ENCODE results near the gene MS4A14.
"Not testable (repeated sequence)": the region's sequence is repeated elsewhere in the genome, so short reads cannot be mapped to it uniquely, and the experiment has no call there.

MS4A14 gene

GRCh38 chr11:60396382-60396781 is at the start of gene MS4A14:
MS4A14 (plus strand) TSS chr11:60396459; CDS start chr11:60396579, 120 bp downstream.
- DNase-seq, result peak; percentile 88

GRCh38 chr11:60347084-60347797 is 49.0 kb upstream of the MS4A14 start:
- DNase-seq, result no peak

- peak; percentile 4 for DNase-seq
Observed at GRCh38 chr11:60348116-60348515, 48.1 kb upstream of the MS4A14 start.

GRCh38 chr11:60349990-60350389 is 46.3 kb upstream of the MS4A14 start:
- DNase-seq, result peak; percentile 66

GRCh38 chr11:60357771-60358170 is 38.5 kb upstream of the MS4A14 start:
- DNase-seq, result peak; percentile 66

GRCh38 chr11:60360621-60361020 is 35.6 kb upstream of the MS4A14 start:
- no peak for DNase-seq

GRCh38 chr11:60362241-60362640 is 34.0 kb upstream of the MS4A14 start:
- DNase-seq, result peak; percentile 49

GRCh38 chr11:60363542-60364470 is 32.5 kb upstream of the MS4A14 start:
- peak; percentile 93 for DNase-seq

GRCh38 chr11:60366262-60366904 is 29.9 kb upstream of the MS4A14 start:
- not testable (repeated sequence) for DNase-seq

GRCh38 chr11:60367009-60367408 is 29.2 kb upstream of the MS4A14 start:
- peak; percentile 98 for DNase-seq

- DNase-seq, result no peak
Observed at GRCh38 chr11:60367896-60368295, 28.4 kb upstream of the MS4A14 start.

GRCh38 chr11:60370252-60370810 is 25.9 kb upstream of the MS4A14 start:
- no peak for DNase-seq

GRCh38 chr11:60370811-60371298 is 25.4 kb upstream of the MS4A14 start:
- peak; percentile 43 for DNase-seq

GRCh38 chr11:60371386-60371785 is 24.9 kb upstream of the MS4A14 start:
- peak; percentile 69 for DNase-seq

GRCh38 chr11:60371854-60372253 is 24.4 kb upstream of the MS4A14 start:
- DNase-seq, result no peak

GRCh38 chr11:60372767-60373166 is 23.5 kb upstream of the MS4A14 start:
- no peak for DNase-seq

- peak; percentile 58 for DNase-seq
Observed at GRCh38 chr11:60375316-60375715, 20.9 kb upstream of the MS4A14 start.

- DNase-seq, result no peak
Observed at GRCh38 chr11:60376601-60377000, 19.7 kb upstream of the MS4A14 start.

GRCh38 chr11:60377401-60378136 is 18.7 kb upstream of the MS4A14 start:
- DNase-seq, result peak; percentile 98

GRCh38 chr11:60378354-60378753 is 17.9 kb upstream of the MS4A14 start, which contains the start of gene MS4A7:
MS4A7 (plus strand) TSS chr11:60378532; CDS start chr11:60383142, 4,610 bp downstream.
- peak; percentile 97 for DNase-seq

GRCh38 chr11:60389279-60389910 is 6.9 kb upstream of the MS4A14 start:
- DNase-seq, result peak; percentile 91
